ENCODE data around the gene CDH13. TPM values are rescaled to one million over a fixed set of nuclear protein-coding genes. Genes with fewer than 3 reads are reported as not detected.

CDH13 gene
- total RNA-seq, 4 donors from 2014 or later = 2.0 to 6.6 (median 4.1) TPM; not detected in 1

GRCh38 chr16:83727018-83727417 is 1100.2 kb downstream of the CDH13 start:
- Histone ChIP-seq H3K36me3 (no peaks in the 10 kb centered on the region), H3K4me1 (no peaks in the 10 kb centered on the region), H3K27me3 (no peaks in the 10 kb centered on the region), H3K9me3 (no peaks in the 10 kb centered on the region), H3K4me3 (no peak overlapping the region), H3K27ac (no peak overlapping the region)
- no peak for TF ChIP-seq CTCF (IDR thresholded peaks at IDR 0.05)
- no peak for TF ChIP-seq POLR2A (IDR thresholded peaks at IDR 0.05)
- no peak for DNase-seq

- no peaks in the 10 kb centered on the region for H3K4me1 ChIP-seq
- H3K4me3 ChIP-seq = no peak overlapping the region
- no peaks in the 10 kb centered on the region for H3K27me3 ChIP-seq
- no peak overlapping the region for H3K27ac ChIP-seq
- no peaks in the 10 kb centered on the region for H3K9me3 ChIP-seq
- TF ChIP-seq POLR2A (IDR thresholded peaks at IDR 0.05) (no peak), CTCF (IDR thresholded peaks at IDR 0.05) (no peak)
- no peaks in the 10 kb centered on the region for H3K36me3 ChIP-seq
- DNase-seq = no peak
Observed at GRCh38 chr16:83727751-83728352, 1101.1 kb downstream of the CDH13 start.

GRCh38 chr16:83728492-83728891 is 1101.7 kb downstream of the CDH13 start:
- H3K4me1 ChIP-seq = no peaks in the 10 kb centered on the region
- no peak for TF ChIP-seq POLR2A (IDR thresholded peaks at IDR 0.05)
- TF ChIP-seq CTCF (IDR thresholded peaks at IDR 0.05) = no peak
- H3K27ac ChIP-seq = no peak overlapping the region
- H3K27me3 ChIP-seq = no peaks in the 10 kb centered on the region
- H3K36me3 ChIP-seq = no peaks in the 10 kb centered on the region
- no peak overlapping the region for H3K4me3 ChIP-seq
- DNase-seq = no peak
- no peaks in the 10 kb centered on the region for H3K9me3 ChIP-seq

GRCh38 chr16:83730812-83731211 is 1104.0 kb downstream of the CDH13 start:
- Histone ChIP-seq H3K36me3 (no peaks in the 10 kb centered on the region), H3K4me3 (no peak overlapping the region), H3K27me3 (no peaks in the 10 kb centered on the region), H3K27ac (no peak overlapping the region), H3K9me3 (no peaks in the 10 kb centered on the region), H3K4me1 (no peaks in the 10 kb centered on the region)
- TF ChIP-seq CTCF (IDR thresholded peaks at IDR 0.05) (no peak), POLR2A (IDR thresholded peaks at IDR 0.05) (no peak)
- no peak for DNase-seq

GRCh38 chr16:83732536-83732935 is 1105.8 kb downstream of the CDH13 start:
- H3K4me1 ChIP-seq = no peaks in the 10 kb centered on the region
- no peaks in the 10 kb centered on the region for H3K27me3 ChIP-seq
- H3K27ac ChIP-seq = no peak overlapping the region
- no peaks in the 10 kb centered on the region for H3K9me3 ChIP-seq
- no peak overlapping the region for H3K4me3 ChIP-seq
- no peaks in the 10 kb centered on the region for H3K36me3 ChIP-seq
- TF ChIP-seq CTCF (IDR thresholded peaks at IDR 0.05) (no peak), POLR2A (IDR thresholded peaks at IDR 0.05) (no peak)
- DNase-seq = no peak

GRCh38 chr16:83733301-83733700 is 1106.5 kb downstream of the CDH13 start:
- DNase-seq = no peak
- TF ChIP-seq CTCF (IDR thresholded peaks at IDR 0.05) (no peak), POLR2A (IDR thresholded peaks at IDR 0.05) (no peak)
- H3K4me1 ChIP-seq = no peaks in the 10 kb centered on the region
- no peaks in the 10 kb centered on the region for H3K36me3 ChIP-seq
- H3K4me3 ChIP-seq = no peak overlapping the region
- H3K27ac ChIP-seq = no peak overlapping the region
- no peaks in the 10 kb centered on the region for H3K9me3 ChIP-seq
- H3K27me3 ChIP-seq = no peaks in the 10 kb centered on the region

All from Peyer's patch (tissue), 4 donors.